Gastroesophageal sphincter (tissue), 4 donors: Measurements from ENCODE around the gene PIF1. TPM values are rescaled to one million over a fixed set of nuclear protein-coding genes. Genes with fewer than 3 reads are reported as not detected.

Experiments
- ATAC-seq: fragments of 150-250 bp; one replicate; pipeline ENCODE4 v1.9.1; 2016; ENCODE audit warnings: mild to moderate bottlenecking, moderate library complexity
- H3K27ac ChIP-seq, 4 donors: fragments of 200-600 bp; sonication (generic) in 3 of 4; 1 replicate in 3 of 4; 2 replicates in 1 of 4; pipeline ENCODE4 v1.5.1; 2016 to 2019
- H3K27me3 ChIP-seq: fragments of 200-600 bp; sonication (generic); one replicate; pipeline ENCODE4 v1.5.1; 2019
- H3K36me3 ChIP-seq, 2 donors: fragments of 200-600 bp; sonication (generic); one replicate each; pipeline ENCODE4 v1.5.1; 2019; ENCODE audit warnings: control low read depth in 1 of 2
- H3K4me1 ChIP-seq, 3 donors: fragments of 200-600 bp; sonication (generic); 1 replicate in 2 of 3; 2 replicates in 1 of 3; pipeline ENCODE4 v1.5.1; 2016 to 2019; ENCODE audit warnings: control low read depth in 2 of 3
- H3K4me3 ChIP-seq, 2 donors: fragments of 200-600 bp; sonication (generic); one replicate each; pipeline ENCODE4 v1.5.1; 2019; ENCODE audit warnings: mild to moderate bottlenecking in 1 of 2, moderate library complexity in 1 of 2
- H3K9me3 ChIP-seq, 3 donors: fragments of 200-600 bp; sonication (generic); one replicate each; pipeline ENCODE4 v1.5.1; 2017 to 2019; ENCODE audit warnings: control low read depth in 2 of 3
- CTCF ChIP-seq, 4 experiments: fragments of 200-600 bp in 2 of 4; fragments of 450-650 bp in 2 of 4; sonication (generic) in 1 of 4; IDR thresholded peaks; one replicate each; pipeline ENCODE4 v1.5.1; 2017 to 2019; ENCODE audit warnings: antibody characterized with exemption in 4 of 4, mild to moderate bottlenecking in 2 of 4, moderate library complexity in 2 of 4
- EP300 ChIP-seq: sonication (generic); formaldehyde crosslinking; IDR thresholded peaks from one replicate; pipeline ENCODE4 v1.6.1; 2017; ENCODE audit warnings: antibody characterized with exemption, mild to moderate bottlenecking
- POLR2A ChIP-seq, 2 donors: fragments of 450-650 bp; IDR thresholded peaks; one replicate each; pipeline ENCODE4 v1.6.1; 2017; ENCODE audit warnings: antibody characterized with exemption in 2 of 2, mild to moderate bottlenecking in 2 of 2, moderate library complexity in 1 of 2
- POLR2AphosphoS5 ChIP-seq: sonication (generic); formaldehyde crosslinking; IDR thresholded peaks from one replicate; pipeline ENCODE4 v1.6.1; 2017; ENCODE audit warnings: antibody characterized with exemption
- WGBS, 2 donors: methylation state at CpG; one replicate each; pipeline ENCODE4 v1.1.5; 2018; ENCODE audit warnings: low coverage in 1 of 2; 5-methylcytosine and 5-hydroxymethylcytosine counted together
- total RNA-seq, 4 donors: library from RNA; depleted of rRNA; stranded (reverse); fragments of >200 nt; gene quantifications; one replicate each; pipeline ENCODE4 v1.1.0, GENCODE V29; 2016

Gene PIF1
- total RNA-seq, 4 donors from 2014 or later: 1.6 to 3.4 (median 2.3) TPM

- TF ChIP-seq CTCF (IDR thresholded peaks at IDR 0.05): no peak
- TF ChIP-seq POLR2AphosphoS5: no peak
- no peak for TF ChIP-seq POLR2A (IDR thresholded peaks at IDR 0.05)
- no peak for TF ChIP-seq EP300
- ATAC-seq: no peak
- Histone ChIP-seq H3K36me3 (no peaks in the 10 kb centered on the region), H3K4me3 (no peak overlapping the region), H3K4me1 (peaks cover 0 to 8% (median 0%) of the 10 kb centered on the region in 3 donors), H3K27me3 (no peaks in the 10 kb centered on the region), H3K27ac (no peak overlapping the region), H3K9me3 (no peaks in the 10 kb centered on the region)
- WGBS, 2 donors: 52 to 82% methylated on average over 3 to 4 of the region's 5 CpGs
Measured at GRCh38 chr15:64782751-64783150, 42.7 kb downstream of the PIF1 start.

- Histone ChIP-seq H3K27ac (no peak overlapping the region), H3K4me3 (no peak overlapping the region), H3K27me3 (no peaks in the 10 kb centered on the region), H3K9me3 (no peaks in the 10 kb centered on the region), H3K4me1 (peaks cover 0 to 22% (median 5%) of the 10 kb centered on the region in 3 donors), H3K36me3 (no peaks in the 10 kb centered on the region)
- WGBS, 2 donors: 40 to 81% methylated on average over 3 to 5 of the region's 6 CpGs
- no peak for TF ChIP-seq CTCF (IDR thresholded peaks at IDR 0.05)
- no peak for TF ChIP-seq EP300
- no peak for TF ChIP-seq POLR2AphosphoS5
- TF ChIP-seq POLR2A (IDR thresholded peaks at IDR 0.05): no peak
- no peak for ATAC-seq
Measured at GRCh38 chr15:64781299-64781698, 44.1 kb downstream of the PIF1 start.

GRCh38 chr15:64780600-64781156, 44.8 kb downstream of the PIF1 start:
- no peak for ATAC-seq
- no peaks in the 10 kb centered on the region for H3K9me3 ChIP-seq
- no peak overlapping the region for H3K4me3 ChIP-seq
- H3K27me3 ChIP-seq: no peaks in the 10 kb centered on the region
- H3K36me3 ChIP-seq: no peaks in the 10 kb centered on the region
- peaks cover 0 to 28% (median 5%) of the 10 kb centered on the region in 3 donors for H3K4me1 ChIP-seq
- 87 to 95% methylated on average over 3 to 4 of the region's 8 CpGs for WGBS, 2 donors
- no peak for TF ChIP-seq POLR2A (IDR thresholded peaks at IDR 0.05)
- TF ChIP-seq POLR2AphosphoS5: no peak
- no peak for TF ChIP-seq CTCF (IDR thresholded peaks at IDR 0.05)
- no peak for TF ChIP-seq EP300
- no peak overlapping the region for H3K27ac ChIP-seq

- H3K9me3 ChIP-seq: no peaks in the 10 kb centered on the region
- H3K4me1 ChIP-seq: peaks cover 0 to 31% (median 5%) of the 10 kb centered on the region in 3 donors
- TF ChIP-seq CTCF (IDR thresholded peaks at IDR 0.05) (no peak), POLR2AphosphoS5 (no peak), EP300 (no peak), POLR2A (IDR thresholded peaks at IDR 0.05) (no peak)
- H3K4me3 ChIP-seq: no peak overlapping the region
- no peaks in the 10 kb centered on the region for H3K27me3 ChIP-seq
- H3K27ac ChIP-seq: no peak overlapping the region
- ATAC-seq: no peak
- H3K36me3 ChIP-seq: no peaks in the 10 kb centered on the region
- 100% methylated on average over 1 of the region's 1 CpG; no CpG with 5 or more reads in 1 of the 2 donors for WGBS, 2 donors
Measured at GRCh38 chr15:64779630-64780029, 45.8 kb downstream of the PIF1 start.

- TF ChIP-seq EP300 (no peak), POLR2A (IDR thresholded peaks at IDR 0.05) (no peak), POLR2AphosphoS5 (no peak), CTCF (IDR thresholded peaks at IDR 0.05) (no peak)
- Histone ChIP-seq H3K9me3 (no peaks in the 10 kb centered on the region), H3K4me3 (no peak overlapping the region), H3K27me3 (no peaks in the 10 kb centered on the region), H3K36me3 (no peaks in the 10 kb centered on the region), H3K27ac (no peak overlapping the region), H3K4me1 (peaks cover 0 to 37% (median 5%) of the 10 kb centered on the region in 3 donors)
- ATAC-seq: no peak
- WGBS, 2 donors: 50 to 91% methylated on average over 1 to 2 of the region's 2 CpGs
Measured at GRCh38 chr15:64779024-64779423, 46.4 kb downstream of the PIF1 start.
